HG03442 (cell line): Measurements from ENCODE around the gene ETS2.

Source experiments
- ATAC-seq: cut with Tn5 transposase; IDR thresholded peaks from one replicate; pipeline ENCODE4 v1.9.1; 2021; ENCODE audit warnings: mild to moderate bottlenecking, moderate library complexity; ENCODE audit not compliant: unreplicated experiment

Gene ETS2

GRCh38 chr21:38805328-38806152 is at the start of gene ETS2:
Gene ETS2 (plus strand): TSS chr21:38805929. CDS start chr21:38810035, 4,106 bp downstream.
- peak; percentile 68 for ATAC-seq

GRCh38 chr21:38756746-38757145 is 49.0 kb upstream of the ETS2 start:
- ATAC-seq: no peak

- ATAC-seq: no peak
These were observed 47.1 kb upstream of the ETS2 start for GRCh38 chr21:38758501-38759214.

GRCh38 chr21:38759413-38759812 is 46.3 kb upstream of the ETS2 start:
- no peak for ATAC-seq

- ATAC-seq: no peak
These were observed 45.5 kb upstream of the ETS2 start for GRCh38 chr21:38760017-38760761.

GRCh38 chr21:38760762-38761155 is 45.0 kb upstream of the ETS2 start:
- no peak for ATAC-seq

GRCh38 chr21:38761531-38761930 is 44.2 kb upstream of the ETS2 start:
- ATAC-seq: no peak

GRCh38 chr21:38765056-38765455 is 40.7 kb upstream of the ETS2 start:
- ATAC-seq: no peak

GRCh38 chr21:38766987-38767722 is 38.6 kb upstream of the ETS2 start:
- peak; percentile 93 for ATAC-seq

GRCh38 chr21:38768471-38769063 is 37.2 kb upstream of the ETS2 start:
- ATAC-seq: no peak

- no peak for ATAC-seq
These were observed 36.4 kb upstream of the ETS2 start for GRCh38 chr21:38769191-38769780.

GRCh38 chr21:38770660-38771059 is 35.1 kb upstream of the ETS2 start:
- no peak for ATAC-seq

GRCh38 chr21:38771536-38771935 is 34.2 kb upstream of the ETS2 start:
- ATAC-seq: no peak

- ATAC-seq: no peak
These were observed 33.1 kb upstream of the ETS2 start for GRCh38 chr21:38772646-38773045.

- ATAC-seq: no peak
These were observed 32.3 kb upstream of the ETS2 start for GRCh38 chr21:38773099-38774061.

- no peak for ATAC-seq
These were observed 31.6 kb upstream of the ETS2 start for GRCh38 chr21:38774152-38774551.

- ATAC-seq: no peak
These were observed 31.0 kb upstream of the ETS2 start for GRCh38 chr21:38774586-38775285.

- ATAC-seq: no peak
These were observed 30.0 kb upstream of the ETS2 start for GRCh38 chr21:38775733-38776132.
